ENCODE results near the gene IP6K2. TPM values are rescaled to one million over a fixed set of nuclear protein-coding genes. Genes with fewer than 3 reads are reported as not detected.

The IP6K2 gene
- total RNA-seq, result 35.6 and 47.0 TPM in 2 replicates

GRCh38 chr3:48716982-48717746 is at the start of gene IP6K2:
TSS of gene IP6K2 (minus strand) at chr3:48717221. CDS start at chr3:48695291, 21,930 bp downstream.

GRCh38 chr3:48685603-48686511 is 31.2 kb downstream of the IP6K2 start, which contains the start of gene NCKIPSD:
TSS of gene NCKIPSD (minus strand) at chr3:48685915. CDS start at chr3:48685807, 108 bp downstream.

GRCh38 chr3:48662753-48663488 is 54.1 kb downstream of the IP6K2 start, which contains the start of gene CELSR3:
TSS of gene CELSR3 (minus strand) at chr3:48662886. CDS start at chr3:48662634, 252 bp downstream.

Small RNAs within 50 kb of the gene (small RNA-seq; reads per million reads assigned to genes)
- not detected for gene AC141002.1

Other genes with a start within 250 kb of the IP6K2 start
- 114 and 122 TPM in 2 replicates for gene SHISA5, start 213.0 kb downstream of the IP6K2 start, total RNA-seq
- 7.7 and 9.0 TPM in 2 replicates for gene PFKFB4, start 160.4 kb downstream of the IP6K2 start, total RNA-seq
- 0.20 TPM in 1 of 2 replicates, not detected in the other for gene UCN2, start 153.4 kb downstream of the IP6K2 start, total RNA-seq
- 3.3 and 17.8 TPM in 2 replicates for gene COL7A1, start 121.9 kb downstream of the IP6K2 start, total RNA-seq
- gene UQCRC1, start 107.6 kb downstream of the IP6K2 start, total RNA-seq, result 316 and 340 TPM in 2 replicates
- gene TMEM89, start 95.5 kb downstream of the IP6K2 start, total RNA-seq, result not detected in 2 replicates
- 22.0 and 30.7 TPM in 2 replicates for gene SLC26A6, start 81.8 kb downstream of the IP6K2 start, total RNA-seq
- gene CELSR3, start 54.3 kb downstream of the IP6K2 start, total RNA-seq, result 0.59 and 0.73 TPM in 2 replicates
- 15.1 and 18.0 TPM in 2 replicates for gene NCKIPSD, start 31.3 kb downstream of the IP6K2 start, total RNA-seq
- gene PRKAR2A, start 130.7 kb upstream of the IP6K2 start, total RNA-seq, result 35.6 and 57.3 TPM in 2 replicates
- 9.9 and 12.9 TPM in 2 replicates for gene SLC25A20, start 181.7 kb upstream of the IP6K2 start, total RNA-seq
- 51.1 and 68.0 TPM in 2 replicates for gene ARIH2, start 201.6 kb upstream of the IP6K2 start, total RNA-seq

Measured in subcutaneous preadipocyte (primary cell).